Measurements from ENCODE around the gene RNLS.

The RNLS gene

DNA sequence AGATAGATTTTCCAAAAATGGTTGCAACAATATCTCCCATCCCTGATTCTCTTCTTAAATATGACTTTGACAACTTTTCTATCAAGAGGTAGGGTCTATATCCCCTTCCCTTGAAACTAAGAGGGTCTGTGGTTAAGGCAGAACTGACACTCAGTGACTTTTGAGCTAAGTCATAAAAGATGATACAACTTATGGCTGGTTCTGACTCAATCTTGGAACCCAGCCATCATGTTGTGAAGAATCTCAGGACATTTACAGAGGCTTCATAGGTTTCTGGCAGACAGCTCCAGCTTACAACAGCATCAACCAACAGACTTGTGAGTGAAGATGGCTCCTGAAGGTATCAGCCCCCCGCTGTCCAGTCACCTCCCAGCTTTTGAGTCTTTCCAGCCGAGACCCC lies 203.5 kb downstream of the RNLS start:
- Mint-ChIP-seq H3K27ac (no peak overlapping the region), H3K36me3 (ENCODE audit: low read depth) (no peaks in the 10 kb centered on the region), H3K27me3 (ENCODE audit: low read depth, poor library complexity) (peaks cover 7% of the 10 kb centered on the region)

DNA sequence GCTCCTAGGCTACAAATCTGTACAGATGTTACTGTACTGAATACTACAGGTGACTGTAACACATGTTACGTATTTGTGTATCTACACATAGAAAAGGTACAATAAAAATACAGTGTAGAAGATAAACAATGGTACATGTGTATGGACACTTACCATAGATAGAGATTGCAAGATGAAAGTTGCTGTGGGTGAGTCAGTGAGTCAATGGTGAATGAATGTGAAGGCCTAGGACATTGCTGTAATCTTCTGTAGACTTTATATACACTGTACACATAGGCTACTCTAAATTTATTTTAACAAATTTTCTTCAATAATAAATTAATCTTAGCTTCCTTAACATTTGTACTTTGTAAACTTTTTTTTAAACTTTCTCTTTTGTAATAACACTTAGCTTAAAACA lies 205.6 kb downstream of the RNLS start:
- peaks cover 4% of the 10 kb centered on the region for H3K9me3 Mint-ChIP-seq
- no peaks in the 10 kb centered on the region for H3K4me1 Mint-ChIP-seq
- no peak overlapping the region for H3K27ac Mint-ChIP-seq
- H3K27me3 Mint-ChIP-seq (ENCODE audit: low read depth, poor library complexity), result peaks cover 7% of the 10 kb centered on the region
- no peaks in the 10 kb centered on the region for H3K36me3 Mint-ChIP-seq (ENCODE audit: low read depth)
- DNase-seq, result no peak
- TF ChIP-seq, protein P1, sequence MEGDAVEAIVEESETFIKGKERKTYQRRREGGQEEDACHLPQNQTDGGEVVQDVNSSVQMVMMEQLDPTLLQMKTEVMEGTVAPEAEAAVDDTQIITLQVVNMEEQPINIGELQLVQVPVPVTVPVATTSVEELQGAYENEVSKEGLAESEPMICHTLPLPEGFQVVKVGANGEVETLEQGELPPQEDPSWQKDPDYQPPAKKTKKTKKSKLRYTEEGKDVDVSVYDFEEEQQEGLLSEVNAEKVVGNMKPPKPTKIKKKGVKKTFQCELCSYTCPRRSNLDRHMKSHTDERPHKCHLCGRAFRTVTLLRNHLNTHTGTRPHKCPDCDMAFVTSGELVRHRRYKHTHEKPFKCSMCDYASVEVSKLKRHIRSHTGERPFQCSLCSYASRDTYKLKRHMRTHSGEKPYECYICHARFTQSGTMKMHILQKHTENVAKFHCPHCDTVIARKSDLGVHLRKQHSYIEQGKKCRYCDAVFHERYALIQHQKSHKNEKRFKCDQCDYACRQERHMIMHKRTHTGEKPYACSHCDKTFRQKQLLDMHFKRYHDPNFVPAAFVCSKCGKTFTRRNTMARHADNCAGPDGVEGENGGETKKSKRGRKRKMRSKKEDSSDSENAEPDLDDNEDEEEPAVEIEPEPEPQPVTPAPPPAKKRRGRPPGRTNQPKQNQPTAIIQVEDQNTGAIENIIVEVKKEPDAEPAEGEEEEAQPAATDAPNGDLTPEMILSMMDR (IDR thresholded peaks at IDR 0.05), result no peak
- no peak overlapping the region for H3K4me3 Mint-ChIP-seq

More for the DNA sequence above, 203.5 kb downstream of the RNLS start:
- no peaks in the 10 kb centered on the region for H3K4me1 Mint-ChIP-seq
- peaks cover 14% of the 10 kb centered on the region for H3K9me3 Mint-ChIP-seq
- no peak overlapping the region for H3K4me3 Mint-ChIP-seq
- TF ChIP-seq, protein P1 (IDR thresholded peaks at IDR 0.05), result no peak
- DNase-seq, result no peak

DNA sequence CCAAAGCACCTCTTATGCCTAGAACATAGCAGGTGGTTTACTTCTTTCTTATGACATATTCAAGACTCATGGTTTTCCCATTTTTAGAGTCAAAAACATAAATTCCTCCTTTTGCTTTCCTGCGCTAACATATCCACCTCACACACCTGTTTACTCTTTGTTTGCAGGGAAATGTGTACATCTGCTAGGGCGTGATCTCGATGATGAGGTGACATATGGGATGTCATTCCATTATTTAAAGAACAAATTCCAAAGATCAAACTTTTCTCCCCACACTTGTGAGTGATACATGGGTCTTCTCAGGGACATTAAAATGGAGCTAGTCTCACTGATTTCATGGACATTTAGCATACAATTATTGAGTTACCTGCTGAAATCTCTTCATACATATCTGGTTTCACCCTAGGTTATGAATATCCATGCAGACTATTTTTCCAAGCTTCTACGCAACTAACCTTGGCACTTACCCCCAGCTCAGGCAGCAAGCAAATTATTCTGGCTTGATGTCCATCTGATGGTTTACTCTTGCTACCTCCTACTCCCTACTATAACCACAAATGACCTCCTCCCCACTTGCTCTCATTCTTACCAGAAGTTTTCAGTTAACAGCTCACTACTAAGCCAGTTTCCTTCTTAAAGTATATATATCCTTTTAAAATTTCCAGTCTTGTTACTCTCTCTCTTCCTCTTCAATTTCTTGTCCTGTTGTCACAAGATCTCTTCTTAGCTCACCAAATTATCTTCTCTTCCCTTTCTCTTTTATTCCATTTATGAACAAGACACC lies 208.5 kb downstream of the RNLS start:
- TF ChIP-seq, protein P1 (IDR thresholded peaks at IDR 0.05), result no peak
- no peak overlapping the region for H3K27ac Mint-ChIP-seq
- H3K9me3 Mint-ChIP-seq, result no peaks in the 10 kb centered on the region
- H3K27me3 Mint-ChIP-seq (ENCODE audit: low read depth, poor library complexity), result peaks cover 7% of the 10 kb centered on the region
- DNase-seq, result no peak
- no peaks in the 10 kb centered on the region for H3K36me3 Mint-ChIP-seq (ENCODE audit: low read depth)
- no peak overlapping the region for H3K4me3 Mint-ChIP-seq
- no peaks in the 10 kb centered on the region for H3K4me1 Mint-ChIP-seq

DNA sequence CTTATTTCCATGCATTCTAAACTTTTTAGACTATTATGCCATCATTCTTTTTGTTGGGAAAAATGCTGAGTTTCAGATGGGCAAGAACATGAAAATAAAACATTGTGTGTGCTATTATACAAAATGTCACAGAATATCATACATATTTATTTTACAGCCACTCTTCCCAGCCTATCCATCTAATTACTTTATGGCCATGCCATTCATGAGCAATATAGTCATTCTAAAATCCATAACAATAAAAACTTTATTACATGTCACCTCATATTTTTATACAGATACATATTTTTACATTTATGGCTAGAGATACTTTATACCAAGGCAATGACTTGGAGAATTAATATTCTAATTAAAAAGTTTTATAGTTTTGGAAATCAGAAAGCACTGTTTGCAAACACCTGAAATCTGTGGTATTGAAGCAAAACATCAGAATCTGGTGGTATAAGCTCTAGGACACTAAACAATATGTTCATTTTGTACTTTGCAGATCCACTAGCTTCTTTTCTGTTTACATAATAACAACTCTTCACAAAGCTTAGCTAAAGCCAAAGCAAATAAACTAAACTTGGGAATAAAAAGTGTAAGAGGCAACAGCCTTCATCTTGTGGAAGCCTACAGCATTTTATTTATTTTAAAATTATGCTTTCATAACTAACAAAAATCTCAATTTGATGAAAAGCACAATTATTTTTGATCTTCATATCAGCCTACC lies 210.1 kb downstream of the RNLS start:
- no peaks in the 10 kb centered on the region for H3K36me3 Mint-ChIP-seq (ENCODE audit: low read depth)
- no peaks in the 10 kb centered on the region for H3K4me1 Mint-ChIP-seq
- H3K27ac Mint-ChIP-seq, result no peak overlapping the region
- no peaks in the 10 kb centered on the region for H3K9me3 Mint-ChIP-seq
- H3K4me3 Mint-ChIP-seq, result no peak overlapping the region
- TF ChIP-seq, protein P1 (IDR thresholded peaks at IDR 0.05), result no peak
- peaks cover 7% of the 10 kb centered on the region for H3K27me3 Mint-ChIP-seq (ENCODE audit: low read depth, poor library complexity)
- no peak for DNase-seq

DNA sequence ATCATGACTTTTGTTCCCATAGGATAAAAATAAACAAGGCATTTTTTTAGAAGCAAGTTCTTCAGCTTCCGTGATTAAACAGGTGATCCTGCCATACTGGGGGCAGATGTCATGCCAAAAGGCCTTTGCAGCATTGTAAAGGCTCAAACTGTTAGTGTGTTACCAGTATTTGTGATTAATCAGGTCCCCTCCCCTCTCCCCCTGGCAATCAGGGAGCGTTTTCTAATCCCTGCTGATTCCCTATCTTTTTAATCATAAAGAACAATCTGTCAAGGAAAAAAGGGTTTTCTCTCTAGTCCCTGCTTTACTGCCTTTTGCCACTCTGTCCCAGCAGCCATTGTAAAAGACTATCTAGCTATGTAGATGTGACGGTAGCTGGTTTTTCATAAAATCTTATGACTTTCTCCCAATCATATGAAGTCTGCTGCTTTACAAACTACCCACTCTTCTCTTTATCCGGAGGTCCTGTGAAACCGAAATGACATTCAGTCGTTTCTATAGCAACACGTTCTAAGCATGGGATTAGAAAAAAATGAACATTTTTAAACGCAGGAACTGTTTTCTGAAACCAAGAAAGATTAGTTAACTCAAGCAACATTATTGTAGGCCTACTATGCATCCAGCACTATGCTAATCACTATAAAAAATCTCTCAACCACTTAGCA lies 210.9 kb downstream of the RNLS start:
- Mint-ChIP-seq H3K4me3 (no peak overlapping the region), H3K27ac (no peak overlapping the region)

More for the DNA sequence above, 210.9 kb downstream of the RNLS start:
- peaks cover 3% of the 10 kb centered on the region for H3K27me3 Mint-ChIP-seq (ENCODE audit: low read depth, poor library complexity)
- no peaks in the 10 kb centered on the region for H3K4me1 Mint-ChIP-seq
- peaks cover 3% of the 10 kb centered on the region for H3K9me3 Mint-ChIP-seq
- TF ChIP-seq, protein P1 (IDR thresholded peaks at IDR 0.05), result no peak
- DNase-seq, result no peak
- no peaks in the 10 kb centered on the region for H3K36me3 Mint-ChIP-seq (ENCODE audit: low read depth)

All from nephron progenitor cell (in vitro differentiated cells).